ENCODE data around the gene FCRLA. TPM values are rescaled to one million over a fixed set of nuclear protein-coding genes. Genes with fewer than 3 reads are reported as not detected.
A peak's percentile ranks its signal among the peaks of the same experiment; 100 is the strongest.
"Not testable (repeated sequence)": the region's sequence is repeated elsewhere in the genome, so short reads cannot be mapped to it uniquely, and the experiment has no call there.

FCRLA gene, protein sequence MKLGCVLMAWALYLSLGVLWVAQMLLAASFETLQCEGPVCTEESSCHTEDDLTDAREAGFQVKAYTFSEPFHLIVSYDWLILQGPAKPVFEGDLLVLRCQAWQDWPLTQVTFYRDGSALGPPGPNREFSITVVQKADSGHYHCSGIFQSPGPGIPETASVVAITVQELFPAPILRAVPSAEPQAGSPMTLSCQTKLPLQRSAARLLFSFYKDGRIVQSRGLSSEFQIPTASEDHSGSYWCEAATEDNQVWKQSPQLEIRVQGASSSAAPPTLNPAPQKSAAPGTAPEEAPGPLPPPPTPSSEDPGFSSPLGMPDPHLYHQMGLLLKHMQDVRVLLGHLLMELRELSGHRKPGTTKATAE
- total RNA-seq (2014; rRNA removed), result 0.51 TPM in 1 of 2 replicates, not detected in the other
- 0.32 TPM for polyA plus RNA-seq (2012)

- peak; percentile 99 for DNase-seq (ENCODE audit: low read depth)
These were observed at the start of gene FCRLA for GRCh38 chr1:161706482-161707347. FCRLA (plus strand) TSS chr1:161707229; CDS start chr1:161707265, 36 bp downstream.

- DNase-seq (ENCODE audit: low read depth), result not testable (repeated sequence)
These were observed 48.5 kb upstream of the FCRLA start for GRCh38 chr1:161658524-161658923.

GRCh38 chr1:161661660-161662311 lies 45.2 kb upstream of the FCRLA start:
- not testable (repeated sequence) for DNase-seq (ENCODE audit: low read depth)

- DNase-seq (ENCODE audit: low read depth), result not testable (repeated sequence)
These were observed 44.2 kb upstream of the FCRLA start, which contains the start of gene FCGR2B for GRCh38 chr1:161662684-161663339. FCGR2B (plus strand) TSS chr1:161663143; CDS start chr1:161663242, 99 bp downstream.

- DNase-seq (ENCODE audit: low read depth), result not testable (repeated sequence)
These were observed 43.5 kb upstream of the FCRLA start for GRCh38 chr1:161663569-161663968.

GRCh38 chr1:161664689-161665088 lies 42.3 kb upstream of the FCRLA start:
- not testable (repeated sequence) for DNase-seq (ENCODE audit: low read depth)

- DNase-seq (ENCODE audit: low read depth), result peak; percentile 4
These were observed 35.7 kb upstream of the FCRLA start for GRCh38 chr1:161671045-161672020.

- not testable (repeated sequence) for DNase-seq (ENCODE audit: low read depth)
These were observed 33.6 kb upstream of the FCRLA start for GRCh38 chr1:161673437-161673836.

DNA sequence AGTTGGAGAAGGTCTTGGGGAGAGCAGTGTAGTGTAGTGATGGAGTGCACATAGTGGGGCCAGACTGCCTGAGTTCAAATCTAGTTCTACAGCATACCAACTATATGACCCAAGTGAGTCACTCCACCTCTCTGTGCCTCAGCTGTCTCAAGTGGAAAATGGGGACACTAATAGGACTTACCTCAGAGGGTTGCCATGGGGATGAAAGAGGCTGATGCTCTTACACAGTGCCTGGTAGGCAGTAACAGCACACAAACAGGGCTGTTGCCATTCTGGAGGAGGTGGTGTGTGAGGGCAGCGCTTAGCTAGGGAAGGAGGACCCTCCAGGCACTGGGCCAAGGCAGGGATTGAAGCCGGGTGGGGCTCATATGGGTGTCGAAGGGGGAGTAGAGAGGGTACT lies 32.6 kb upstream of the FCRLA start:
- DNase-seq (ENCODE audit: low read depth), result not testable (repeated sequence)

DNA sequence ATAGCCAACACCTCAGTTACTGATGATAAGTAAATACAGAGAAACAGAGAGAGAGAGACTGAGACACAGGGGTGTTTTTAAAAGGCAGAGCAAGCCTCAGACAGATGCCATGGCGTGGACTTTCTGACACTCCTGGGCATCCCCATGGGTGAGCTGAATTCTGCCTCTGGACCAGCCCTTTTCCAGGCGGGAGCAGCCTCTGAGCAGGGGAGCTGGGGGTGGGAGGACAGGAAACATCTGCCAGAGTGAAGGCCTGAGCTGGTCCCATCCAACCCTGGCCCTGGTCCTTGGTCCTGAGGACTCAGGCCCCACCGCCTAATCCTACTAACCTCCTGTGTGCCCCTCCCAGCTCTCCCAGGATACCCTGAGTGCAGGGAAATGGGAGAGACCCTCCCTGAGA lies 32.1 kb upstream of the FCRLA start:
- DNase-seq (ENCODE audit: low read depth), result not testable (repeated sequence)

DNA sequence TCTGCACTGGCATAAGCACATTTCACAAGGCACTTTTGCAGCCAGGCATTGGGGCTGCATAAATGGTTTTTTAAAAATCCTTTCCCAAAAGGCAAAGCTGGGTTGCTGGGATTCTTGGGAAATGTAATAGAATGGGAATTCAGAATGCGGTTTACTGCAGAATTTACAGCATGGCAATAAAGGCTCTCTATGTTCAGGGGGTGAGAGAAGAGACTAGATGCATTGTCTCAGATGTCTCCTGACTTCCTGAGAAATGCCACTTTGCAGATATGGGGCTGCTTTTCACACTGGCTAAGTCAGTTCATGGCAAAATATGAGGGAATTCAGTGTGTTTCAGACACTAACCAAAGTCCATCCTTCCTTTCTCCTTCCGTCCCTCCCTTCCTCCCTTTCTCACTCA lies 30.6 kb upstream of the FCRLA start:
- no peak for DNase-seq (ENCODE audit: low read depth)

GRCh38 chr1:161676958-161677689 lies 29.9 kb upstream of the FCRLA start:
- DNase-seq (ENCODE audit: low read depth), result no peak

- DNase-seq (ENCODE audit: low read depth), result no peak
These were observed 28.5 kb upstream of the FCRLA start for GRCh38 chr1:161678500-161678899.

DNA sequence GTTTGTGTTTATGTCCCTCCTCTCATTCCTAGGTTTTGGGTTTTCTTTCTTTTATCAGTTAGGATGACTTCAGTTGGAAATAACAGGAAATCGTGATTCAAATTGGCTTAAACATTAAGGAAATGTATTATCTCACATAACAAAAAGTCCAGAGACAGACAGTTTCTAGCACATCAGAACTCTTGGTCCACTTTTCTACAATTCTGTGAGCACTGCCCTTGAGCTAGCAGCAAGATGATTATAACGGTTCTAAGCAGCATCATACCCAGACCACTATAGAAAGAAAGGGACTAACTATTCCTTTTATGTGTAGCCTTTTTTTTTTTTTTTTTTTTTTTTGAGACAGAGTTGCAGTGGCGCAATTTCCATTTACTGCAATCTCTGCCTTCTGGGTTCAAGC lies 25.1 kb upstream of the FCRLA start:
- DNase-seq (ENCODE audit: low read depth), result no peak

DNA sequence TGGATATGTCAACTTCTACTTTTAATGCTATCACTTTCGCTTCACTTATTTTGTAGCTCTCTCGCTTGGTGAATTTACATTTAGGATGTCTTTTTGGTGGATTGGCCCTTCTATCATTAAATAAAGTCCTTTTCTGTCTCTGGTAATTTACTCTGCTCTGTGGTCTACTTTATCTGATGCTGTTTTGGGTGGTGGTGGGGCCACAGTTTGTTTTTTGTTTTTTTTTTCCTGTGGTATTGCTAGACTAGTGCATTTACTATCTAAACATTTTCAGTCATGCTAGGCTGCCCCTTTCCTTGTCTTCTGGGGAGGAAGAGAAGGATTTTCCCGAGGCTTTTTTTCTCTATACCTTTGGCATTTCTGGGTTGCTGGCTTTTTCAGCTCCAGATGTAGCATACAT lies 18.1 kb upstream of the FCRLA start:
- no peak for DNase-seq (ENCODE audit: low read depth)

DNA sequence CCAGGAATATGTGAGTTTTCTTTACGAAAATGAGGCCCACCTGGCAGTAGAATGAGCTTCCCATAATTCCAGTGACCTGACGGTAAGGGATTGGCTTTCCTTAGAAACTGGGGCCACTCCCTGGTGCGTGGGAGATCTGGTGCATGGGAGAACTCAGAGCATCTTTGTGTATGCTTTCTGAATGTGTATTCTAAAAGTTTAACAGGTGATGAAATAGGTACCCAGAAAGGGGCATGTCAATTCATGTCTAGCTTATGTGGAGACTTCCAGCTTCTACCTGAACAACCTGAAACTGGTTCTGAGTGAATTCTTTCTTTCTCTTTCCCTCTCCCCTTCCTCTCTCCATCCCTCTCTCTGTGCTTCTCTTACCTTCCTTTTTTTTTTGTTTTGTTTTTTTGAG lies 15.2 kb upstream of the FCRLA start:
- no peak for DNase-seq (ENCODE audit: low read depth)

- not testable (repeated sequence) for DNase-seq (ENCODE audit: low read depth)
These were observed 13.9 kb upstream of the FCRLA start for GRCh38 chr1:161693020-161693712.

DNA sequence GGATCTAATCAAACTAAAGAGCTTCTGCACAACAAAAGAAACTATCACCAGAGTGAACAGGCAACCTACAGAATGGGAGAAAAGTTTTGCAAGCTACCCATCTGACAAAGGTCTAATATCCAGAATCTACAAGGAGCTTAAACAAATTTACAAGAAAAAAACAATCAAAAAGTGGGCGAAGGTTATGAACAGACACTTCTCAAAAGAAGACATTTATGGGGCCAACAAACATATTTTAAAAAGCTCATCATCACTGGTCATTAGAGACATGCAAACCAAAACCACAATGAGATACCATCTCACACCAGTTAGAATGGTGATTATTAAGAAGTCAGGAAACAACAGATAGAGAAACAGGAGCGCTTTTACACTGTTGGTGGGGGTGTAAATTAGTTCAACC lies 8.7 kb upstream of the FCRLA start:
- DNase-seq (ENCODE audit: low read depth), result not testable (repeated sequence)

DNA sequence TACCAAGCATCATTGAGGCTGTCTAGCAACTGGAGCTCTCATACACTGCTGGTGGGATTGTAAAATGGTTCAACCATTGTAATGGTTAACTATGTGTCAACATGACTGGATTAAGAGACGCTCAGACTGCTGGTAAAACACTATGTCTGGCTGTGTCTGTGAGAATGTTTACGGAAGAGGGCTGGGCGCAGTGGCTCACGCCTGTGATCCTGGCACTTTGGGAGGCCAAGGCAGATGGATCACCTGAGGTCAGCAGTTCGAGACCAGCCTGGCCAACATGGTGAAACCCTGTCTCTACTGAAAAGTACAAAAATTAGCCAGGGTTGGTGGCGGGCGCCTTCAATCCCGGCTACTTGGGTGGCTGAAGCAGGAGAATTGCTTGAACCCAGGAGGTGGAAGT lies 4.8 kb upstream of the FCRLA start:
- DNase-seq (ENCODE audit: low read depth), result no peak
